GM23338 (cell line): ENCODE data around the gene ACOT13. TPM values are rescaled to one million over a fixed set of nuclear protein-coding genes. Genes with fewer than 3 reads are reported as not detected.

Experiments used
- ATAC-seq: fragments of 200-7000 bp; cut with Tn5 transposase; 3 replicates; pipeline ENCODE4 v1.9.1; 2020
- DNase-seq: peaks from one replicate; pipeline ENCODE4 v3.0.0-alpha.2; 2015; ENCODE audit warnings: low spot score
- H2AFZ ChIP-seq: fragments of 200-600 bp; sonication (generic); 2 replicates; pipeline ENCODE4 v1.8.0; 2016; ENCODE audit warnings: antibody characterized with exemption, mild to moderate bottlenecking, moderate library complexity
- H3F3A ChIP-seq: fragments of 200-600 bp; sonication (generic); replicated peaks from 2 replicates; pipeline ENCODE4 v1.8.0; 2017; ENCODE audit warnings: antibody characterized with exemption, mixed run types, low read depth
- H3K27ac ChIP-seq: fragments of 200-600 bp; sonication (generic); 2 replicates; pipeline ENCODE4 v1.6.1; 2016; ENCODE audit warnings: low read depth
- H3K27me3 ChIP-seq: fragments of 200-600 bp; sonication (generic); 2 replicates; pipeline ENCODE4 v1.8.0; 2016; ENCODE audit warnings: mild to moderate bottlenecking, mixed run types, moderate library complexity; ENCODE audit not compliant: insufficient read depth
- H3K36me3 ChIP-seq: fragments of 200-600 bp; sonication (generic); 2 replicates; pipeline ENCODE4 v1.8.0; 2016; ENCODE audit warnings: mild to moderate bottlenecking; ENCODE audit not compliant: insufficient read depth
- H3K4me1 ChIP-seq: fragments of 200-600 bp; sonication (generic); 2 replicates; pipeline ENCODE4 v1.8.0; 2016; ENCODE audit warnings: mild to moderate bottlenecking, moderate library complexity; ENCODE audit not compliant: insufficient read depth
- H3K4me2 ChIP-seq: fragments of 200-600 bp; sonication (generic); 2 replicates; pipeline ENCODE4 v1.7.1; 2017; ENCODE audit warnings: mixed run types
- H3K4me3 ChIP-seq: fragments of 200-600 bp; sonication (generic); 2 replicates; pipeline ENCODE4 v1.6.1; 2016; ENCODE audit warnings: mixed run types
- H3K79me2 ChIP-seq: fragments of 200-600 bp; sonication (generic); replicated peaks from 2 replicates; pipeline ENCODE4 v1.8.0; 2017; ENCODE audit warnings: mild to moderate bottlenecking; ENCODE audit not compliant: insufficient read depth
- H3K9me2 ChIP-seq: fragments of 200-600 bp; sonication (generic); 2 replicates; pipeline ENCODE4 v1.8.0; 2017; ENCODE audit not compliant: insufficient read depth
- H4K20me1 ChIP-seq: fragments of 200-600 bp; sonication (generic); replicated peaks from 2 replicates; pipeline ENCODE4 v1.8.0; 2017; ENCODE audit warnings: mild to moderate bottlenecking; ENCODE audit not compliant: insufficient read depth
- H3K27ac Mint-ChIP-seq: 2 replicates; pipeline ENCODE4 v1.8.0; 2020; ENCODE audit warnings: inconsistent platforms, mild to moderate bottlenecking, moderate library complexity, mixed read lengths
- H3K27me3 Mint-ChIP-seq: 3 replicates; pipeline ENCODE4 v1.8.0; 2022; ENCODE audit warnings: low read depth, mild to moderate bottlenecking, moderate library complexity, mixed read lengths, inconsistent platforms; ENCODE audit not compliant: insufficient read depth, poor library complexity
- H3K36me3 Mint-ChIP-seq: 3 replicates; pipeline ENCODE4 v1.8.0; 2021; ENCODE audit warnings: low read depth, mild to moderate bottlenecking, inconsistent platforms, moderate library complexity, mixed read lengths
- H3K4me1 Mint-ChIP-seq: 3 replicates; pipeline ENCODE4 v1.8.0; 2020; ENCODE audit warnings: mild to moderate bottlenecking, inconsistent platforms, mixed read lengths
- H3K4me3 Mint-ChIP-seq: 3 replicates; pipeline ENCODE4 v1.8.0; 2021; ENCODE audit warnings: moderate library complexity, mild to moderate bottlenecking, inconsistent platforms, mixed read lengths
- H3K9me3 Mint-ChIP-seq: 3 replicates; pipeline ENCODE4 v1.8.0; 2020; ENCODE audit warnings: moderate library complexity, mild to moderate bottlenecking, inconsistent platforms, mixed read lengths
- CREB1 ChIP-seq: fragments of 250-450 bp; sonication (Bioruptor Pico); IDR thresholded peaks from 2 replicates; pipeline ENCODE4 v1.5.0; 2020; ENCODE audit warnings: low read depth, mild to moderate bottlenecking, moderate library complexity
- ETS1 ChIP-seq: IDR thresholded peaks from 2 replicates; pipeline ENCODE4 v1.6.1; 2016; ENCODE audit warnings: antibody characterized with exemption
- EZH2 ChIP-seq: fragments of 200-600 bp; sonication (generic); IDR thresholded peaks from one replicate; pipeline ENCODE4 v1.8.0; 2017; ENCODE audit warnings: antibody characterized with exemption, mild to moderate bottlenecking, low read depth; ENCODE audit not compliant: unreplicated experiment
- EZH2phosphoT487 ChIP-seq: fragments of 200-600 bp; sonication (generic); IDR thresholded peaks from one replicate; pipeline ENCODE4 v1.8.1; 2018; ENCODE audit warnings: antibody characterized with exemption; ENCODE audit not compliant: unreplicated experiment
- JUNB ChIP-seq: IDR thresholded peaks from one replicate; pipeline ENCODE4 v1.6.1; 2016; ENCODE audit warnings: antibody characterized with exemption; ENCODE audit not compliant: unreplicated experiment
- NANOG ChIP-seq: IDR thresholded peaks from 2 replicates; pipeline ENCODE4 v1.6.1; 2016; ENCODE audit warnings: antibody characterized with exemption, borderline replicate concordance
- POLR2AphosphoS5 ChIP-seq: IDR thresholded peaks from 2 replicates; pipeline ENCODE4 v1.6.1; 2016; ENCODE audit warnings: antibody characterized with exemption, low read depth
- STAT1 ChIP-seq: IDR thresholded peaks from one replicate; pipeline ENCODE4 v1.6.1; 2016; ENCODE audit warnings: antibody characterized with exemption; ENCODE audit not compliant: unreplicated experiment
- ZNF114 ChIP-seq: fragments of 250-450 bp; sonication (Bioruptor Pico); IDR thresholded peaks from 2 replicates; pipeline ENCODE4 v1.5.0; 2020; ENCODE audit warnings: mild to moderate bottlenecking, moderate library complexity
- ZNF331 ChIP-seq: fragments of 250-450 bp; sonication (Bioruptor Pico); IDR thresholded peaks from 2 replicates; pipeline ENCODE4 v1.5.0; 2020; ENCODE audit warnings: low read depth, mild to moderate bottlenecking, moderate library complexity
- polyA plus RNA-seq: library from polyadenylated mRNA; unstranded; fragments of >200 nt; fragmentation: Nextera tagmentation; extraction: Ambion mirVana; gene quantifications from 2 replicates; pipeline ENCODE4 v1.2.1, GENCODE V29; 2016
- total RNA-seq: library from RNA; depleted of rRNA; stranded (reverse); fragments of >200 nt; shearing (Covaris generic); gene quantifications from 2 replicates; pipeline ENCODE4 v1.2.3, GENCODE V29; 2014
- TF ChIP-seq, protein P1 (sequence below): fragments of 250-450 bp; sonication (Bioruptor Pico); IDR thresholded peaks from 2 replicates; pipeline ENCODE4 v1.5.0; 2020; ENCODE audit warnings: mild to moderate bottlenecking, moderate library complexity
- TF ChIP-seq, protein P2 (sequence below), 2 experiments: fragments of 200-600 bp in 1 of 2; sonication (generic) in 1 of 2; conservative IDR thresholded peaks; 2 replicates each; pipeline versions ENCODE4 v1.5.1 to v1.6.1; 2016 to 2017; ENCODE audit warnings: antibody characterized with exemption in 2 of 2, low read depth in 2 of 2, mild to moderate bottlenecking in 2 of 2, moderate library complexity in 1 of 2
- TF ChIP-seq, protein P3 (sequence below): IDR thresholded peaks from one replicate; pipeline ENCODE4 v1.6.1; 2018; ENCODE audit warnings: antibody characterized with exemption; ENCODE audit not compliant: unreplicated experiment

The ACOT13 gene
- total and polyA plus RNA-seq, 2 experiments from 2014 or later = 17.8 to 175 TPM

DNA sequence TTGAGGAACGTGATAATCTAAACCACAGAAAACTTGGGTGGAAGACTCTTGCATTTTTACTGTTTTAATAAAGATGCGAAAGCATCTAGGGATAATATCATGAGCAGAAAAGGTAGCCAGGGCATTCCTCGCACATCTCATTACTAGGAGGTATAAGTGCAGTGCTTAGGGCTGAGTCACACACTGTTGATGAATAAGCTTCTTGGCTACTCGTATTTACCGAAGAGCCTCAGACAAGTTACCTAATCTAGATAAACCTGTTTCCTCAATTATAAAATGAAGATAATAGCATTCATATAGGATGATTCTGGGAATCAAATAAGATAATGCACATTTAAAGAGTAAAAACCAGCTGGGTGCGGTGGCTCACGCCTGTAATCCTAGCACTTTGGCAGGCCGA lies 20.1 kb upstream of the ACOT13 start:
- peaks cover 8% of the 10 kb centered on the region; the same call in 1 of the 2 replicates for H3K27me3 ChIP-seq
- H3K27ac ChIP-seq = no peak overlapping the region
- peaks cover 4% of the 10 kb centered on the region; the same call in 1 of the 2 replicates for H3F3A ChIP-seq
- Mint-ChIP-seq H3K27ac (no peak overlapping the region), H3K36me3 (peaks cover 13% of the 10 kb centered on the region; the same call in 2 of the 3 replicates), H3K9me3 (no peaks in the 10 kb centered on the region), H3K4me3 (peak overlapping the region; percentile 87), H3K27me3 (peaks cover 6% of the 10 kb centered on the region), H3K4me1 (peaks cover 14% of the 10 kb centered on the region)
- H3K9me2 ChIP-seq = no peaks in the 10 kb centered on the region
- H3K79me2 ChIP-seq = no peaks in the 10 kb centered on the region
- H3K4me3 ChIP-seq = peak overlapping the region; percentile 71
- H3K4me2 ChIP-seq = peak overlapping the region; percentile 79
- peaks cover 10% of the 10 kb centered on the region for H3K4me1 ChIP-seq
- ATAC-seq (no peak; the same call in 2 of the 3 replicates), DNase-seq (no peak)
- H3K36me3 ChIP-seq = peaks cover 15% of the 10 kb centered on the region; the same call in 1 of the 2 replicates
- peak overlapping the region; percentile 97 for H2AFZ ChIP-seq
- TF ChIP-seq POLR2AphosphoS5 = no peak
- no peak for TF ChIP-seq CREB1 (CRISPR knock-in tag)
- TF ChIP-seq EZH2 = no peak
- TF ChIP-seq JUNB = no peak
- TF ChIP-seq EZH2phosphoT487 = no peak
- no peak for TF ChIP-seq ZNF331 (CRISPR knock-in tag)
- TF ChIP-seq, protein P1, sequence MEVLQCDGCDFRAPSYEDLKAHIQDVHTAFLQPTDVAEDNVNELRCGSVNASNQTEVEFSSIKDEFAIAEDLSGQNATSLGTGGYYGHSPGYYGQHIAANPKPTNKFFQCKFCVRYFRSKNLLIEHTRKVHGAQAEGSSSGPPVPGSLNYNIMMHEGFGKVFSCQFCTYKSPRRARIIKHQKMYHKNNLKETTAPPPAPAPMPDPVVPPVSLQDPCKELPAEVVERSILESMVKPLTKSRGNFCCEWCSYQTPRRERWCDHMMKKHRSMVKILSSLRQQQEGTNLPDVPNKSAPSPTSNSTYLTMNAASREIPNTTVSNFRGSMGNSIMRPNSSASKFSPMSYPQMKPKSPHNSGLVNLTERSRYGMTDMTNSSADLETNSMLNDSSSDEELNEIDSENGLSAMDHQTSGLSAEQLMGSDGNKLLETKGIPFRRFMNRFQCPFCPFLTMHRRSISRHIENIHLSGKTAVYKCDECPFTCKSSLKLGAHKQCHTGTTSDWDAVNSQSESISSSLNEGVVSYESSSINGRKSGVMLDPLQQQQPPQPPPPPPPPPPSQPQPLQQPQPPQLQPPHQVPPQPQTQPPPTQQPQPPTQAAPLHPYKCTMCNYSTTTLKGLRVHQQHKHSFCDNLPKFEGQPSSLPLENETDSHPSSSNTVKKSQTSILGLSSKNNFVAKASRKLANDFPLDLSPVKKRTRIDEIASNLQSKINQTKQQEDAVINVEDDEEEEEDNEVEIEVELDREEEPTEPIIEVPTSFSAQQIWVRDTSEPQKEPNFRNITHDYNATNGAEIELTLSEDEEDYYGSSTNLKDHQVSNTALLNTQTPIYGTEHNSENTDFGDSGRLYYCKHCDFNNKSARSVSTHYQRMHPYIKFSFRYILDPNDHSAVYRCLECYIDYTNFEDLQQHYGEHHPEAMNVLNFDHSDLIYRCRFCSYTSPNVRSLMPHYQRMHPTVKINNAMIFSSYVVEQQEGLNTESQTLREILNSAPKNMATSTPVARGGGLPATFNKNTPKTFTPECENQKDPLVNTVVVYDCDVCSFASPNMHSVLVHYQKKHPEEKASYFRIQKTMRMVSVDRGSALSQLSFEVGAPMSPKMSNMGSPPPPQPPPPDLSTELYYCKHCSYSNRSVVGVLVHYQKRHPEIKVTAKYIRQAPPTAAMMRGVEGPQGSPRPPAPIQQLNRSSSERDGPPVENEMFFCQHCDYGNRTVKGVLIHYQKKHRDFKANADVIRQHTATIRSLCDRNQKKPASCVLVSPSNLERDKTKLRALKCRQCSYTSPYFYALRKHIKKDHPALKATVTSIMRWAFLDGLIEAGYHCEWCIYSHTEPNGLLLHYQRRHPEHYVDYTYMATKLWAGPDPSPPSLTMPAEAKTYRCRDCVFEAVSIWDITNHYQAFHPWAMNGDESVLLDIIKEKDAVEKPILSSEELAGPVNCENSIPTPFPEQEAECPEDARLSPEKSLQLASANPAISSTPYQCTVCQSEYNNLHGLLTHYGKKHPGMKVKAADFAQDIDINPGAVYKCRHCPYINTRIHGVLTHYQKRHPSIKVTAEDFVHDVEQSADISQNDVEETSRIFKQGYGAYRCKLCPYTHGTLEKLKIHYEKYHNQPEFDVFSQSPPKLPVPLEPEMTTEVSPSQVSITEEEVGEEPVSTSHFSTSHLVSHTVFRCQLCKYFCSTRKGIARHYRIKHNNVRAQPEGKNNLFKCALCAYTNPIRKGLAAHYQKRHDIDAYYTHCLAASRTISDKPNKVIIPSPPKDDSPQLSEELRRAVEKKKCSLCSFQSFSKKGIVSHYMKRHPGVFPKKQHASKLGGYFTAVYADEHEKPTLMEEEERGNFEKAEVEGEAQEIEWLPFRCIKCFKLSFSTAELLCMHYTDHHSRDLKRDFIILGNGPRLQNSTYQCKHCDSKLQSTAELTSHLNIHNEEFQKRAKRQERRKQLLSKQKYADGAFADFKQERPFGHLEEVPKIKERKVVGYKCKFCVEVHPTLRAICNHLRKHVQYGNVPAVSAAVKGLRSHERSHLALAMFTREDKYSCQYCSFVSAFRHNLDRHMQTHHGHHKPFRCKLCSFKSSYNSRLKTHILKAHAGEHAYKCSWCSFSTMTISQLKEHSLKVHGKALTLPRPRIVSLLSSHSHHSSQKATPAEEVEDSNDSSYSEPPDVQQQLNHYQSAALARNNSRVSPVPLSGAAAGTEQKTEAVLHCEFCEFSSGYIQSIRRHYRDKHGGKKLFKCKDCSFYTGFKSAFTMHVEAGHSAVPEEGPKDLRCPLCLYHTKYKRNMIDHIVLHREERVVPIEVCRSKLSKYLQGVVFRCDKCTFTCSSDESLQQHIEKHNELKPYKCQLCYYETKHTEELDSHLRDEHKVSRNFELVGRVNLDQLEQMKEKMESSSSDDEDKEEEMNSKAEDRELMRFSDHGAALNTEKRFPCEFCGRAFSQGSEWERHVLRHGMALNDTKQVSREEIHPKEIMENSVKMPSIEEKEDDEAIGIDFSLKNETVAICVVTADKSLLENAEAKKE (CRISPR knock-in tag) = no peak
- TF ChIP-seq, protein P2, sequence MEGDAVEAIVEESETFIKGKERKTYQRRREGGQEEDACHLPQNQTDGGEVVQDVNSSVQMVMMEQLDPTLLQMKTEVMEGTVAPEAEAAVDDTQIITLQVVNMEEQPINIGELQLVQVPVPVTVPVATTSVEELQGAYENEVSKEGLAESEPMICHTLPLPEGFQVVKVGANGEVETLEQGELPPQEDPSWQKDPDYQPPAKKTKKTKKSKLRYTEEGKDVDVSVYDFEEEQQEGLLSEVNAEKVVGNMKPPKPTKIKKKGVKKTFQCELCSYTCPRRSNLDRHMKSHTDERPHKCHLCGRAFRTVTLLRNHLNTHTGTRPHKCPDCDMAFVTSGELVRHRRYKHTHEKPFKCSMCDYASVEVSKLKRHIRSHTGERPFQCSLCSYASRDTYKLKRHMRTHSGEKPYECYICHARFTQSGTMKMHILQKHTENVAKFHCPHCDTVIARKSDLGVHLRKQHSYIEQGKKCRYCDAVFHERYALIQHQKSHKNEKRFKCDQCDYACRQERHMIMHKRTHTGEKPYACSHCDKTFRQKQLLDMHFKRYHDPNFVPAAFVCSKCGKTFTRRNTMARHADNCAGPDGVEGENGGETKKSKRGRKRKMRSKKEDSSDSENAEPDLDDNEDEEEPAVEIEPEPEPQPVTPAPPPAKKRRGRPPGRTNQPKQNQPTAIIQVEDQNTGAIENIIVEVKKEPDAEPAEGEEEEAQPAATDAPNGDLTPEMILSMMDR (conservative IDR thresholded peaks at IDR 0.05; ENCODE audit: low read depth in 2 of 2) = no peak
- TF ChIP-seq NANOG = no peak
- TF ChIP-seq, protein P3, sequence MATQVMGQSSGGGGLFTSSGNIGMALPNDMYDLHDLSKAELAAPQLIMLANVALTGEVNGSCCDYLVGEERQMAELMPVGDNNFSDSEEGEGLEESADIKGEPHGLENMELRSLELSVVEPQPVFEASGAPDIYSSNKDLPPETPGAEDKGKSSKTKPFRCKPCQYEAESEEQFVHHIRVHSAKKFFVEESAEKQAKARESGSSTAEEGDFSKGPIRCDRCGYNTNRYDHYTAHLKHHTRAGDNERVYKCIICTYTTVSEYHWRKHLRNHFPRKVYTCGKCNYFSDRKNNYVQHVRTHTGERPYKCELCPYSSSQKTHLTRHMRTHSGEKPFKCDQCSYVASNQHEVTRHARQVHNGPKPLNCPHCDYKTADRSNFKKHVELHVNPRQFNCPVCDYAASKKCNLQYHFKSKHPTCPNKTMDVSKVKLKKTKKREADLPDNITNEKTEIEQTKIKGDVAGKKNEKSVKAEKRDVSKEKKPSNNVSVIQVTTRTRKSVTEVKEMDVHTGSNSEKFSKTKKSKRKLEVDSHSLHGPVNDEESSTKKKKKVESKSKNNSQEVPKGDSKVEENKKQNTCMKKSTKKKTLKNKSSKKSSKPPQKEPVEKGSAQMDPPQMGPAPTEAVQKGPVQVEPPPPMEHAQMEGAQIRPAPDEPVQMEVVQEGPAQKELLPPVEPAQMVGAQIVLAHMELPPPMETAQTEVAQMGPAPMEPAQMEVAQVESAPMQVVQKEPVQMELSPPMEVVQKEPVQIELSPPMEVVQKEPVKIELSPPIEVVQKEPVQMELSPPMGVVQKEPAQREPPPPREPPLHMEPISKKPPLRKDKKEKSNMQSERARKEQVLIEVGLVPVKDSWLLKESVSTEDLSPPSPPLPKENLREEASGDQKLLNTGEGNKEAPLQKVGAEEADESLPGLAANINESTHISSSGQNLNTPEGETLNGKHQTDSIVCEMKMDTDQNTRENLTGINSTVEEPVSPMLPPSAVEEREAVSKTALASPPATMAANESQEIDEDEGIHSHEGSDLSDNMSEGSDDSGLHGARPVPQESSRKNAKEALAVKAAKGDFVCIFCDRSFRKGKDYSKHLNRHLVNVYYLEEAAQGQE = no peak
- TF ChIP-seq ZNF114 (CRISPR knock-in tag) = no peak
- no peak for TF ChIP-seq ETS1
- TF ChIP-seq STAT1 = no peak
- H4K20me1 ChIP-seq = no peaks in the 10 kb centered on the region
